OCI-LY7 (cell line): Measurements from ENCODE around the gene PLA2G4B. TPM values are rescaled to one million over a fixed set of nuclear protein-coding genes. Genes with fewer than 3 reads are reported as not detected.

Source experiments
- BruUV-seq: library from RNA; stranded (reverse); fragments of 400-500 nt; replicated peaks from 2 replicates; lab custom pipeline; 2021; lab: Mats Ljungman, UMichigan
- CTCF ChIA-PET: fragments of 300-600 bp; sonication (Branson Sonifier 250); formaldehyde crosslinking; loops from one replicate; lab custom pipeline; 2022; ENCODE audit warnings: antibody characterized with exemption; ENCODE audit not compliant: unreplicated experiment; lab: Charles Lee
- POLR2A ChIA-PET: fragments of 300-600 bp; sonication (Branson Sonifier 250); formaldehyde crosslinking; loops from one replicate; lab custom pipeline; 2022; ENCODE audit warnings: antibody characterized with exemption; lab: Charles Lee
- DNase-seq: peaks from one replicate; pipeline ENCODE4 v3.0.0-alpha.2; 2015; ENCODE audit warnings: low spot score
- H2AFZ ChIP-seq: fragments of 200-600 bp; sonication (generic), shearing (Covaris generic); 2 replicates; pipeline ENCODE4 v1.6.1; 2014; ENCODE audit warnings: mild to moderate bottlenecking, antibody characterized with exemption, low read length, moderate library complexity
- H3K27ac ChIP-seq: fragments of 200-600 bp; sonication (generic); 2 replicates; pipeline ENCODE4 v1.5.1; 2014; ENCODE audit warnings: mixed run types, low read depth, mild to moderate bottlenecking, moderate library complexity, low read length, inconsistent platforms; ENCODE audit not compliant: poor library complexity, severe bottlenecking
- H3K36me3 ChIP-seq: fragments of 200-600 bp; sonication (generic); 2 replicates; pipeline ENCODE4 v1.6.1; 2014; ENCODE audit warnings: mild to moderate bottlenecking, antibody characterized with exemption, low read length, moderate library complexity, mixed read lengths; ENCODE audit not compliant: insufficient read depth
- H3K4me1 ChIP-seq: fragments of 200-600 bp; sonication (generic); 2 replicates; pipeline ENCODE4 v1.5.1; 2014; ENCODE audit warnings: mild to moderate bottlenecking, low read length; ENCODE audit not compliant: insufficient read depth, poor library complexity, severe bottlenecking
- H3K4me2 ChIP-seq: fragments of 200-600 bp; sonication (generic); 2 replicates; pipeline ENCODE4 v1.6.1; 2014; ENCODE audit warnings: mild to moderate bottlenecking, low read length
- H3K4me3 ChIP-seq: fragments of 200-600 bp; sonication (generic); 2 replicates; pipeline ENCODE4 v1.5.1; 2014; ENCODE audit warnings: mild to moderate bottlenecking, low read depth, low read length; ENCODE audit not compliant: poor library complexity, severe bottlenecking
- H3K79me2 ChIP-seq: fragments of 200-600 bp; sonication (generic); 2 replicates; pipeline ENCODE4 v1.6.1; 2016; ENCODE audit warnings: low read depth, mild to moderate bottlenecking, low read length, moderate library complexity, mixed read lengths; ENCODE audit not compliant: insufficient read depth
- H3K9me2 ChIP-seq: fragments of 200-600 bp; sonication (generic); 2 replicates; pipeline ENCODE4 v1.6.1; 2016; ENCODE audit warnings: mild to moderate bottlenecking, low read length, mixed read lengths; ENCODE audit not compliant: insufficient read depth
- H3K9me3 ChIP-seq: fragments of 200-600 bp; sonication (generic); 2 replicates; pipeline ENCODE4 v1.6.1; 2014; ENCODE audit warnings: mild to moderate bottlenecking, mixed run types, low read length, mixed read lengths
- H4K20me1 ChIP-seq: fragments of 200-600 bp; sonication (generic); 2 replicates; pipeline ENCODE4 v1.6.1; 2014; ENCODE audit warnings: mild to moderate bottlenecking, antibody characterized with exemption, low read length, moderate library complexity, mixed read lengths; ENCODE audit not compliant: insufficient read depth
- CTCF ChIP-seq: fragments of 200-600 bp; sonication (generic); conservative IDR thresholded peaks from 2 replicates; pipeline ENCODE4 v1.5.1; 2014; ENCODE audit warnings: mild to moderate bottlenecking, antibody characterized with exemption, low read length, moderate library complexity, mixed read lengths
- EZH2phosphoT487 ChIP-seq: fragments of 200-600 bp; sonication (generic); IDR thresholded peaks from 2 replicates; pipeline ENCODE4 v1.6.1; 2018; ENCODE audit warnings: low read depth, borderline replicate concordance, mild to moderate bottlenecking, mixed run types, antibody characterized with exemption, low read length, moderate library complexity, mixed read lengths
- intact Hi-C: fragments of 100-400 bp; cut with micrococcal nuclease; formaldehyde crosslinking; loops from one replicate; pipeline ENCODE4 v1.10.0; 2022; ENCODE audit not compliant: unreplicated experiment
- total RNA-seq, 2 experiments: library from RNA; depleted of rRNA in 1 of 2; stranded (reverse); fragments of >200 nt in 1 of 2; shearing (Covaris generic) in 1 of 2; gene quantifications; 2 replicates each; pipeline ENCODE4 v1.2.3, GENCODE V29; 2014 to 2022

The PLA2G4B gene
- total RNA-seq, 2 experiments from 2014 or later, result 9.5 to 11.1 TPM

GRCh38 chr15:41866263-41866703, 27.6 kb downstream of the PLA2G4B start:
- intact Hi-C loops, result no loop called here
- Histone ChIP-seq H3K4me3 (no peak overlapping the region), H3K4me1 (no peaks in the 10 kb centered on the region), H3K79me2 (no peaks in the 10 kb centered on the region), H4K20me1 (no peaks in the 10 kb centered on the region), H3K27ac (no peak overlapping the region), H2AFZ (no peak overlapping the region), H3K9me3 (no peaks in the 10 kb centered on the region), H3K9me2 (no peaks in the 10 kb centered on the region), H3K4me2 (no peak overlapping the region), H3K36me3 (no peaks in the 10 kb centered on the region)
- ChIA-PET POLR2A (no interaction called here), CTCF (no interaction called here)
- BruUV-seq, result no TSS peak
- TF ChIP-seq EZH2phosphoT487, result no peak
- TF ChIP-seq CTCF, result no peak
- no peak for DNase-seq

- Histone ChIP-seq H3K9me2 (no peaks in the 10 kb centered on the region), H3K4me2 (no peak overlapping the region), H2AFZ (no peak overlapping the region), H3K4me1 (no peaks in the 10 kb centered on the region), H3K79me2 (no peaks in the 10 kb centered on the region), H4K20me1 (no peaks in the 10 kb centered on the region), H3K36me3 (no peaks in the 10 kb centered on the region), H3K9me3 (no peaks in the 10 kb centered on the region), H3K4me3 (no peak overlapping the region), H3K27ac (no peak overlapping the region)
- BruUV-seq, result no TSS peak
- TF ChIP-seq EZH2phosphoT487 (no peak), CTCF (no peak)
- POLR2A ChIA-PET, result no interaction called here
- CTCF ChIA-PET, result no interaction called here
- DNase-seq, result no peak
- intact Hi-C loops, result no loop called here
These were observed 28.4 kb downstream of the PLA2G4B start for GRCh38 chr15:41866872-41867579.

GRCh38 chr15:41868321-41868720, 29.7 kb downstream of the PLA2G4B start:
- Histone ChIP-seq H3K4me3 (no peak overlapping the region), H3K79me2 (no peaks in the 10 kb centered on the region), H2AFZ (no peak overlapping the region), H3K4me2 (no peak overlapping the region), H3K27ac (no peak overlapping the region), H3K9me2 (no peaks in the 10 kb centered on the region), H4K20me1 (no peaks in the 10 kb centered on the region), H3K9me3 (no peaks in the 10 kb centered on the region), H3K4me1 (no peaks in the 10 kb centered on the region), H3K36me3 (no peaks in the 10 kb centered on the region)
- DNase-seq, result no peak
- intact Hi-C loops, result no loop called here
- BruUV-seq, result no TSS peak
- TF ChIP-seq EZH2phosphoT487 (no peak), CTCF (no peak)
- CTCF ChIA-PET, result no interaction called here
- POLR2A ChIA-PET, result no interaction called here
